H1 (cell line): Measurements from ENCODE around the gene CD300LB. TPM values are rescaled to one million over a fixed set of nuclear protein-coding genes. Genes with fewer than 3 reads are reported as not detected.

ENCODE experiments used
- POLR2A ChIP-seq, 2 experiments: IDR thresholded peaks; 1 replicate in 1 of 2; 2 replicates in 1 of 2; pipeline ENCODE4 v1.6.1; 2011; ENCODE audit warnings: low read depth in 2 of 2, low read length in 2 of 2, mild to moderate bottlenecking in 2 of 2; ENCODE audit errors: control extremely low read depth in 1 of 2
- RXRA ChIP-seq: IDR thresholded peaks from 2 replicates; pipeline ENCODE4 v1.6.1; 2011; ENCODE audit warnings: low read depth, mild to moderate bottlenecking, low read length, moderate library complexity; ENCODE audit not compliant: insufficient read depth
- SP2 ChIP-seq: IDR thresholded peaks from 2 replicates; pipeline ENCODE4 v1.6.1; 2012; ENCODE audit warnings: mild to moderate bottlenecking, low read length, inconsistent platforms
- polyA plus RNA-seq, 7 experiments: library from polyadenylated mRNA; depleted of rRNA in 3 of 7; stranded (reverse) in 5 of 7; unstranded in 2 of 7; fragments of >200 nt in 5 of 7; fragments of 200-250 nt in 2 of 7; gene quantifications; 1 replicate in 5 of 7; 2 replicates in 1 of 7; 4 replicates in 1 of 7; pipeline versions ENCODE4 v1.2.1 to v1.2.3, GENCODE V29; 2011 to 2013; ENCODE audit warnings: missing spikeins in 2 of 7, mixed read lengths in 2 of 7
- total RNA-seq: library from RNA; stranded (reverse); fragmentation: NEBNext Ultra II Directional; extraction: Animal tissue kit (Norgen Biotek cat#: 25700); gene quantifications from 2 replicates; pipeline ENCODE4 v1.2.1, GENCODE V29; 2021

Gene CD300LB
- total and polyA plus RNA-seq, 2 of the 8 experiments (the other 6 are each of a cell fraction or from before 2014, with no cell fraction given) = not detected

- TF ChIP-seq SP2 (no peak), POLR2A (IDR thresholded peaks at IDR 0.05; ENCODE audit: control extremely low read depth in 1 of 2, low read depth in 2 of 2, low read length in 2 of 2) (no peak), RXRA (no peak)
- TF ChIP-seq, all 59 proteins: peak for 0
Measured at GRCh38 chr17:74565126-74565525, 33.9 kb upstream of the CD300LB start (continued).
